K562 (cell line): Measurements from ENCODE around the gene NUTM1.
"Not testable (repeated sequence)": the region's sequence is repeated elsewhere in the genome, so short reads cannot be mapped to it uniquely, and the experiment has no call there.

Experiments used
- EP300 ChIP-seq: IDR thresholded peaks from 2 replicates; pipeline ENCODE4 v1.6.1; 2012; ENCODE audit warnings: low read length, improper control_type of control experiment
- PRDM10 ChIP-seq: fragments of 450-650 bp; IDR thresholded peaks from 2 replicates; pipeline ENCODE4 v1.6.1; 2018; ENCODE audit not compliant: partially characterized antibody
- SRF ChIP-seq, 2 experiments: fragments of 250-450, 450-650 bp in 1 of 2; sonication (Bioruptor Pico) in 1 of 2; sonication (generic) in 1 of 2; formaldehyde crosslinking; IDR thresholded peaks; 2 replicates each; pipeline versions ENCODE4 v1.5.0 to v1.5.1; 2020 to 2022; ENCODE audit warnings: mild to moderate bottlenecking in 1 of 2, missing genetic modification reagents in 1 of 2
- TCF7L2 ChIP-seq: fragments of 150-350 bp; IDR thresholded peaks from 2 replicates; pipeline ENCODE4 v1.6.1; 2016; ENCODE audit warnings: low read depth, mild to moderate bottlenecking, low read length, moderate library complexity
- TFE3 ChIP-seq: fragments of 450-650 bp; formaldehyde crosslinking; IDR thresholded peaks from 2 replicates; pipeline ENCODE4 v1.4.0; 2020; ENCODE audit warnings: mild to moderate bottlenecking, mixed read lengths
- ZBTB11 ChIP-seq, 3 experiments: fragments of 200-800 bp in 1 of 3; fragments of 250-450 bp in 1 of 3; fragments of 450-650 bp in 1 of 3; sonication (Bioruptor Pico) in 1 of 3; sonication (Bioruptor generic) in 1 of 3; formaldehyde crosslinking in 1 of 3; IDR thresholded peaks; 2 replicates each; pipeline versions ENCODE4 v1.6.1 to v1.8.0; 2016 to 2022; ENCODE audit warnings: mild to moderate bottlenecking in 2 of 3, missing genetic modification characterization in 2 of 3, missing compliant biosample characterization in 1 of 3, moderate library complexity in 1 of 3
- ZNF121 ChIP-seq: sonication (generic); formaldehyde crosslinking; conservative IDR thresholded peaks from 2 replicates; pipeline ENCODE4 v1.8.0; 2022; ENCODE audit warnings: missing genetic modification reagents
- ZNF551 ChIP-seq: fragments of 250-450 bp; sonication (Bioruptor Pico); IDR thresholded peaks from 2 replicates; pipeline ENCODE4 v1.5.0; 2021; ENCODE audit warnings: mild to moderate bottlenecking, moderate library complexity
- TF ChIP-seq, protein P1 (sequence below): sonication (generic); formaldehyde crosslinking; IDR thresholded peaks from 2 replicates; pipeline ENCODE4 v1.8.0; 2022; ENCODE audit warnings: mild to moderate bottlenecking, missing genetic modification reagents
- TF ChIP-seq, protein P2 (sequence below), 3 experiments: IDR thresholded peaks in 2 of 3; conservative IDR thresholded peaks in 1 of 3; 2 replicates each; pipeline ENCODE4 v1.5.1; 2011 to 2012; ENCODE audit warnings: low read length in 3 of 3, mild to moderate bottlenecking in 3 of 3, control low read depth in 2 of 3, improper control_type of control experiment in 1 of 3, inconsistent platforms in 1 of 3, low read depth in 1 of 3, mixed read lengths in 1 of 3, moderate library complexity in 1 of 3; ENCODE audit not compliant: insufficient read depth in 2 of 3
- TF ChIP-seq, protein P3 (sequence below): fragments of 450-650 bp; IDR thresholded peaks from 2 replicates; pipeline ENCODE4 v1.6.1; 2016; ENCODE audit warnings: borderline replicate concordance

DNA sequence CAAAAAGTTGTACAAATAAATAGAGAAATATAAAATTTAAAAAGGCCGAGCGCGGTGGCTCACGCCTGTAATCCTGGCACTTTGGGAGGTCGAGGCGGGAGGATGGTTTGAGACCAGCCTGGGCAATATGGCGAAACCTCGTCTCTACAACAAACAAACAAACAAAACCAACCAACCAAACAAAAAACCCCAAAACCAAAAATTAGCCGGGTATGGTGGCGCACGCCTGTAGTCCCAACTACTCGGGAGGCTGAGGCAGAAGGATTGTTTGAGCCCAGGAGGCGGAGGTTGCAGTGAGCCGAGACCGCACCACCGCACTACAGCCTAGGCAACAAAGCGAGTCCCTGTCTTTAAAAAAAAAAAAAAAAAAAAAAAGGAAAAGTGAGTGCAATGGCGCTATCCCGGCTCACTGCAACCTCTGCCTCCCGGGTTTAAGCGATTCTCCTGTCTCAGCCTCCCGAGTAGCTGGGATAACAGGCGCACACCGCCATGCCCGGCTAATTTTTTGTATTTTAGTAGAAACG lies 840 bp upstream of the NUTM1 start:
- TF ChIP-seq, protein P1, sequence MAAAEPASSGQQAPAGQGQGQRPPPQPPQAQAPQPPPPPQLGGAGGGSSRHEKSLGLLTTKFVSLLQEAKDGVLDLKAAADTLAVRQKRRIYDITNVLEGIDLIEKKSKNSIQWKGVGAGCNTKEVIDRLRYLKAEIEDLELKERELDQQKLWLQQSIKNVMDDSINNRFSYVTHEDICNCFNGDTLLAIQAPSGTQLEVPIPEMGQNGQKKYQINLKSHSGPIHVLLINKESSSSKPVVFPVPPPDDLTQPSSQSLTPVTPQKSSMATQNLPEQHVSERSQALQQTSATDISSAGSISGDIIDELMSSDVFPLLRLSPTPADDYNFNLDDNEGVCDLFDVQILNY (CRISPR knock-in tag) = not testable (repeated sequence)
- TF ChIP-seq EP300; TCF7L2; ZNF551 (CRISPR knock-in tag); PRDM10; ZNF121 (CRISPR knock-in tag); SRF (CRISPR knock-in tag; IDR thresholded peaks at IDR 0.05); TFE3 (CRISPR knock-in tag); ZBTB11 (CRISPR knock-in tag; IDR thresholded peaks at IDR 0.05): not testable (repeated sequence)
- TF ChIP-seq, protein P2, sequence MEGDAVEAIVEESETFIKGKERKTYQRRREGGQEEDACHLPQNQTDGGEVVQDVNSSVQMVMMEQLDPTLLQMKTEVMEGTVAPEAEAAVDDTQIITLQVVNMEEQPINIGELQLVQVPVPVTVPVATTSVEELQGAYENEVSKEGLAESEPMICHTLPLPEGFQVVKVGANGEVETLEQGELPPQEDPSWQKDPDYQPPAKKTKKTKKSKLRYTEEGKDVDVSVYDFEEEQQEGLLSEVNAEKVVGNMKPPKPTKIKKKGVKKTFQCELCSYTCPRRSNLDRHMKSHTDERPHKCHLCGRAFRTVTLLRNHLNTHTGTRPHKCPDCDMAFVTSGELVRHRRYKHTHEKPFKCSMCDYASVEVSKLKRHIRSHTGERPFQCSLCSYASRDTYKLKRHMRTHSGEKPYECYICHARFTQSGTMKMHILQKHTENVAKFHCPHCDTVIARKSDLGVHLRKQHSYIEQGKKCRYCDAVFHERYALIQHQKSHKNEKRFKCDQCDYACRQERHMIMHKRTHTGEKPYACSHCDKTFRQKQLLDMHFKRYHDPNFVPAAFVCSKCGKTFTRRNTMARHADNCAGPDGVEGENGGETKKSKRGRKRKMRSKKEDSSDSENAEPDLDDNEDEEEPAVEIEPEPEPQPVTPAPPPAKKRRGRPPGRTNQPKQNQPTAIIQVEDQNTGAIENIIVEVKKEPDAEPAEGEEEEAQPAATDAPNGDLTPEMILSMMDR (IDR thresholded peaks at IDR 0.05 in 2 of 3, conservative IDR thresholded peaks at IDR 0.05 in 1 of 3; ENCODE audit: insufficient read depth in 2 of 3, low read depth in 1 of 3, low read length in 3 of 3) = not testable (repeated sequence)
- TF ChIP-seq, protein P3, sequence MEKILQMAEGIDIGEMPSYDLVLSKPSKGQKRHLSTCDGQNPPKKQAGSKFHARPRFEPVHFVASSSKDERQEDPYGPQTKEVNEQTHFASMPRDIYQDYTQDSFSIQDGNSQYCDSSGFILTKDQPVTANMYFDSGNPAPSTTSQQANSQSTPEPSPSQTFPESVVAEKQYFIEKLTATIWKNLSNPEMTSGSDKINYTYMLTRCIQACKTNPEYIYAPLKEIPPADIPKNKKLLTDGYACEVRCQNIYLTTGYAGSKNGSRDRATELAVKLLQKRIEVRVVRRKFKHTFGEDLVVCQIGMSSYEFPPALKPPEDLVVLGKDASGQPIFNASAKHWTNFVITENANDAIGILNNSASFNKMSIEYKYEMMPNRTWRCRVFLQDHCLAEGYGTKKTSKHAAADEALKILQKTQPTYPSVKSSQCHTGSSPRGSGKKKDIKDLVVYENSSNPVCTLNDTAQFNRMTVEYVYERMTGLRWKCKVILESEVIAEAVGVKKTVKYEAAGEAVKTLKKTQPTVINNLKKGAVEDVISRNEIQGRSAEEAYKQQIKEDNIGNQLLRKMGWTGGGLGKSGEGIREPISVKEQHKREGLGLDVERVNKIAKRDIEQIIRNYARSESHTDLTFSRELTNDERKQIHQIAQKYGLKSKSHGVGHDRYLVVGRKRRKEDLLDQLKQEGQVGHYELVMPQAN = not testable (repeated sequence)
